ENCODE results near the gene CIDEA. TPM values are rescaled to one million over a fixed set of nuclear protein-coding genes. Genes with fewer than 3 reads are reported as not detected.

The CIDEA gene
- total RNA-seq, 6 donors from 2014 or later, result not detected

DNA sequence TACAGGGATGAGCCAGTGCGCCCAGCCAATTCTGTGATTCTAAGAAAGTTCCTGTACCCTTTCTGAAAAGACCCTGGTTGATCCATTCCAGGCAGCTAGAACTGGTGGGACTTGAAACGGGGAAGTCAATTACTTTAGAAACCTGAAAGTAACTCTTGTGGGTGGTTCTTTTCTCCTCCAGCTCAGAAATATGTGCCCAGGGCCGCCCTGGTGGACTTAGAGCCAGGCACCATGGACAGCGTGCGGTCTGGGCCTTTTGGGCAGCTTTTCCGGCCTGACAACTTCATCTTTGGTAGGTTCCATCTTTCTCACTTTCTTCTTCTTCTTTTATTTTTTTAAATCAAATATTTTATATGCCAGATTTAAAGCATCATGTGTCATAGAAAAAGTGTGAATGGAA is 56.6 kb downstream of the CIDEA start:
- TF ChIP-seq EP300 (IDR thresholded peaks at IDR 0.05) (no peak), POLR2AphosphoS5 (IDR thresholded peaks at IDR 0.05) (no peak), POLR2A (IDR thresholded peaks at IDR 0.05) (no peak), CTCF (IDR thresholded peaks at IDR 0.05) (no peak)
- Histone ChIP-seq H3K27me3 (peaks cover 0 to 16% (median 0%) of the 10 kb centered on the region in 4 donors), H3K4me1 (peaks cover 24 to 44% (median 38%) of the 10 kb centered on the region in 4 donors), H3K4me3 (peak overlapping the region in 1 of 4 donors; percentile 79), H3K27ac (peak overlapping the region in 1 of 4 donors; percentile 27), H3K36me3 (peaks cover 0 to 60% (median 19%) of the 10 kb centered on the region in 4 donors), H3K9me3 (peaks cover 0 to 9% (median 6%) of the 10 kb centered on the region in 4 donors)
- no peak for DNase-seq
- WGBS, 2 donors, result 97 to 98% methylated on average over 6 of the region's 6 CpGs
- no peak for ATAC-seq (ENCODE audit: low FRiP score in 2 of 2)

GRCh38 chr18:12312976-12313375 is 58.8 kb downstream of the CIDEA start:
- ATAC-seq (ENCODE audit: low FRiP score in 2 of 2), result no peak

DNA sequence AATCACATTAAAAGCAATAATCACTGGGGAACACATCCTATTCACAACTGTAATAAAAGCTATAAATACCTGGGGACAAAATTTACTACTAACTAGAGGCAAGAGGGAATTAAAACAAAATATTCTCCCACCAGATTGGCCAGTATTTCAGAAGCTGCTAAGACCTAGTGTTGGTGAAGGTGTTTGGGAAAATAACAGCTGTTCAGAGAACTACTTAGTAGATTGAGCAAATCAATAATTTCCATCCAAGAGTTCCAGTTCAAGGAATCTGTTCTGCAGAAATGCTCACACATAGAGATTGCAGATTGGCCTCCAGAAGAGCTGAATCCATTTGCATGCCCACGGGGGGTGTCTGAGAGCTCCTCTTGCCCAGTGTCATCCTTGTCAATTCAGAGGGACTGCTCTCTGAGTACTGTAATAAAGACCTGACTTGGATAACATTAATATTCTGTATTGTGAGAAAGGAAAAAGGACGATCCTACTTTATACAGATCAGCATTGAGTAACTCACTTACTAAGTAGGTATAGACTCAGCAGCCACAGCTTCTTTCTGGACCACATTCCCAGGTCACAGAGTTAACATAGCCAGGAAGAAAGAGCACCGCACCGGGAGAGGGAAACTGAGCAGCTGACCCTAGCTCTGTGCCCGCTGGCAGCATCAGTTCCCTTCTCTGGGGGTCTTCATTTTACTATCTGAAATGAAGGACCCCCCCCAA is 59.5 kb downstream of the CIDEA start:
- H3K4me1 ChIP-seq, result peaks cover 22 to 43% (median 40%) of the 10 kb centered on the region in 4 donors
- no peak overlapping the region for H3K27ac ChIP-seq

More at GRCh38 chr18:12312976-12313375, 58.8 kb downstream of the CIDEA start:
- no peak for DNase-seq
- H3K36me3 ChIP-seq, result peaks cover 0 to 75% (median 21%) of the 10 kb centered on the region in 4 donors
- H3K4me1 ChIP-seq, result peaks cover 24 to 43% (median 37%) of the 10 kb centered on the region in 4 donors
- peaks cover 0 to 9% (median 6%) of the 10 kb centered on the region in 4 donors for H3K9me3 ChIP-seq
- TF ChIP-seq CTCF (IDR thresholded peaks at IDR 0.05) (no peak), POLR2A (IDR thresholded peaks at IDR 0.05) (no peak), POLR2AphosphoS5 (IDR thresholded peaks at IDR 0.05) (no peak), EP300 (IDR thresholded peaks at IDR 0.05) (no peak)
- H3K4me3 ChIP-seq, result no peak overlapping the region
- peaks cover 0 to 8% (median 0%) of the 10 kb centered on the region in 4 donors for H3K27me3 ChIP-seq
- H3K27ac ChIP-seq, result no peak overlapping the region

GRCh38 chr18:12314591-12315305 is 60.6 kb downstream of the CIDEA start:
- 75 to 86% methylated on average over 1 of the region's 1 CpG for WGBS, 2 donors
- DNase-seq (no peak), ATAC-seq (ENCODE audit: low FRiP score in 2 of 2) (no peak)
- H3K27ac ChIP-seq, result no peak overlapping the region
- TF ChIP-seq EP300 (IDR thresholded peaks at IDR 0.05), result no peak
- TF ChIP-seq POLR2AphosphoS5 (IDR thresholded peaks at IDR 0.05), result no peak
- TF ChIP-seq CTCF (IDR thresholded peaks at IDR 0.05), result no peak
- no peak for TF ChIP-seq POLR2A (IDR thresholded peaks at IDR 0.05)
- H3K36me3 ChIP-seq, result peaks cover 0 to 79% (median 21%) of the 10 kb centered on the region in 4 donors
- H3K4me1 ChIP-seq, result peaks cover 12 to 35% (median 32%) of the 10 kb centered on the region in 4 donors
- H3K9me3 ChIP-seq, result peaks cover 0 to 9% (median 6%) of the 10 kb centered on the region in 4 donors
- H3K27me3 ChIP-seq, result no peaks in the 10 kb centered on the region
- no peak overlapping the region for H3K4me3 ChIP-seq

More for the DNA sequence above, 59.5 kb downstream of the CIDEA start:
- Histone ChIP-seq H3K36me3 (peaks cover 0 to 81% (median 21%) of the 10 kb centered on the region in 4 donors), H3K4me3 (no peak overlapping the region), H3K9me3 (peaks cover 0 to 9% (median 6%) of the 10 kb centered on the region in 4 donors), H3K27me3 (peaks cover 0 to under 1% (median 0%) of the 10 kb centered on the region in 4 donors)
- WGBS, 2 donors, result 91 to 99% methylated on average over 5 of the region's 5 CpGs
- DNase-seq (no peak), ATAC-seq (ENCODE audit: low FRiP score in 2 of 2) (no peak)
- TF ChIP-seq POLR2A (IDR thresholded peaks at IDR 0.05) (no peak), POLR2AphosphoS5 (IDR thresholded peaks at IDR 0.05) (no peak), CTCF (IDR thresholded peaks at IDR 0.05) (no peak), EP300 (IDR thresholded peaks at IDR 0.05) (no peak)

Data from upper lobe of left lung (tissue), 6 donors.